Measurements from ENCODE around the gene SPATS2L.

The SPATS2L gene

DNA sequence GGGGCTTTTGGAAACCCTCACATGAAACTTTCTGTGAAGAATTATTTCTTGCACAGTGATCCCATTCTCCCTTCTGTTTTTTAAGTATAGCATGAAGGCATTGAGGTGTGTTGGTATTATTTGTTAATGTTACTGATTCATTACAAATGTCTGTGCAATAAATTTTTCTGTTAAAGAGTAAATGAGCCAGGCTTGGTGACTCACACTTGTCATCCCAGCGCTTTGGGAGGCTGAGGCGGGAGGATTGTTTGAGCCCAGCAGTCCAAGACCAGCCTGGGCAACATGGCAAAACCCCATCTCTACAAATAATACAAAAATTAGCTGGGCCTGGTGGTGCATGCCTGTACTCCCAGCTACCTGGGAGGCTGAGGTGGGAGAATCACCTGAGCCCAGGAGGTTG, 115.6 kb downstream of the SPATS2L start:
- Histone ChIP-seq H3K27me3 (ENCODE audit: insufficient read depth, low read depth, severe bottlenecking) (no peaks in the 10 kb centered on the region), H3K9me3 (ENCODE audit: severe bottlenecking) (no peaks in the 10 kb centered on the region), H3K4me3 (ENCODE audit: low read depth, low read length) (no peak overlapping the region), H3K36me3 (peaks cover 22% of the 10 kb centered on the region), H3K27ac (no peak overlapping the region)
- no peak for DNase-seq
- TF ChIP-seq, protein P1, sequence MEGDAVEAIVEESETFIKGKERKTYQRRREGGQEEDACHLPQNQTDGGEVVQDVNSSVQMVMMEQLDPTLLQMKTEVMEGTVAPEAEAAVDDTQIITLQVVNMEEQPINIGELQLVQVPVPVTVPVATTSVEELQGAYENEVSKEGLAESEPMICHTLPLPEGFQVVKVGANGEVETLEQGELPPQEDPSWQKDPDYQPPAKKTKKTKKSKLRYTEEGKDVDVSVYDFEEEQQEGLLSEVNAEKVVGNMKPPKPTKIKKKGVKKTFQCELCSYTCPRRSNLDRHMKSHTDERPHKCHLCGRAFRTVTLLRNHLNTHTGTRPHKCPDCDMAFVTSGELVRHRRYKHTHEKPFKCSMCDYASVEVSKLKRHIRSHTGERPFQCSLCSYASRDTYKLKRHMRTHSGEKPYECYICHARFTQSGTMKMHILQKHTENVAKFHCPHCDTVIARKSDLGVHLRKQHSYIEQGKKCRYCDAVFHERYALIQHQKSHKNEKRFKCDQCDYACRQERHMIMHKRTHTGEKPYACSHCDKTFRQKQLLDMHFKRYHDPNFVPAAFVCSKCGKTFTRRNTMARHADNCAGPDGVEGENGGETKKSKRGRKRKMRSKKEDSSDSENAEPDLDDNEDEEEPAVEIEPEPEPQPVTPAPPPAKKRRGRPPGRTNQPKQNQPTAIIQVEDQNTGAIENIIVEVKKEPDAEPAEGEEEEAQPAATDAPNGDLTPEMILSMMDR (IDR thresholded peaks at IDR 0.05; ENCODE audit: low read depth, low read length): no peak

DNA sequence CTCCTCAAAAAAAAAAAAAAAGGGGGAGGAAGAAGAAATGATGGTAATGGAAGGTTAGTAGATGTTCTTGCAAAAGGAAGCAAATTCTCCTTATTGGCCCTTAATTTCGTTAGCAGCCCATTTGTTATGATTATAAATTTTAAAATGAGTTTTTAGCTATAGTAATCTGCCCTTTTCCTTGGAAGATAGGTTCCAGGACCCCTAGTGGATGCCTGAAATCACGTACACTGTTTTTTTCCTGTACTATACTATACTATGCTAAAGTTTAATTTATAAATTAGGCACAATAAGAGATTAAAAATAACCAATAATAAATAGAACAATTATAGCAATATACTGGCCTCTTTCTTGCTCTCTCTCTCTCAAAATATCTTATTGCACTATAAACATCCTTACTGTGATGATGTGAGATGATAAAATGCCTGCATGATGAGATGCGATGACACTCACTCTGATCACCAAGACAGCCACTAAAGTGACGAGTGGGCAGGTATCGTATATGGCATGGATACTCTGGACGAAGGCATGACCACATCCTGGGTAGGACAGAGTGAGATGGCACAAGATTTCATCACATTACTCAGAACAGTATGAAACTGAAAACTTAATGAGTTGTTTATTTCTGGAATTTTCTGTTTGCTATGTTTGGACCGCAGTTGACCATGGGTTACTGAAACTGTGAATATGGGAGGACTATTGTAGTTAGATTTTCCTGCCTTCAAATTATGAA, 116.2 kb downstream of the SPATS2L start:
- H3K27me3 ChIP-seq (ENCODE audit: insufficient read depth, low read depth, severe bottlenecking): no peaks in the 10 kb centered on the region
- no peak for DNase-seq
- peaks cover 22% of the 10 kb centered on the region for H3K36me3 ChIP-seq
- no peak overlapping the region for H3K4me3 ChIP-seq (ENCODE audit: low read depth, low read length)
- TF ChIP-seq, protein P1 (IDR thresholded peaks at IDR 0.05; ENCODE audit: low read depth, low read length): no peak
- no peaks in the 10 kb centered on the region for H3K9me3 ChIP-seq (ENCODE audit: severe bottlenecking)
- H3K27ac ChIP-seq: no peak overlapping the region

GRCh38 chr2:200423541-200423940, 117.0 kb downstream of the SPATS2L start:
- no peak overlapping the region for H3K27ac ChIP-seq
- no peak overlapping the region for H3K4me3 ChIP-seq (ENCODE audit: low read depth, low read length)
- H3K36me3 ChIP-seq: peaks cover 22% of the 10 kb centered on the region
- DNase-seq: no peak
- no peaks in the 10 kb centered on the region for H3K9me3 ChIP-seq (ENCODE audit: severe bottlenecking)
- no peaks in the 10 kb centered on the region for H3K27me3 ChIP-seq (ENCODE audit: insufficient read depth, low read depth, severe bottlenecking)
- TF ChIP-seq, protein P1 (IDR thresholded peaks at IDR 0.05; ENCODE audit: low read depth, low read length): no peak

GRCh38 chr2:200425026-200425821, 118.7 kb downstream of the SPATS2L start:
- H3K27me3 ChIP-seq (ENCODE audit: insufficient read depth, low read depth, severe bottlenecking): no peaks in the 10 kb centered on the region
- no peak for DNase-seq
- H3K4me3 ChIP-seq (ENCODE audit: low read depth, low read length): no peak overlapping the region
- peaks cover 15% of the 10 kb centered on the region; the same call in 1 of the 2 replicates for H3K36me3 ChIP-seq
- no peaks in the 10 kb centered on the region for H3K9me3 ChIP-seq (ENCODE audit: severe bottlenecking)
- no peak overlapping the region for H3K27ac ChIP-seq
- TF ChIP-seq, protein P1 (IDR thresholded peaks at IDR 0.05; ENCODE audit: low read depth, low read length): no peak

GRCh38 chr2:200426754-200427153, 120.3 kb downstream of the SPATS2L start:
- peaks cover 2% of the 10 kb centered on the region; the same call in 1 of the 2 replicates for H3K36me3 ChIP-seq
- TF ChIP-seq, protein P1 (IDR thresholded peaks at IDR 0.05; ENCODE audit: low read depth, low read length): no peak
- H3K9me3 ChIP-seq (ENCODE audit: severe bottlenecking): no peaks in the 10 kb centered on the region
- no peak for DNase-seq
- H3K27ac ChIP-seq: no peak overlapping the region
- no peaks in the 10 kb centered on the region for H3K27me3 ChIP-seq (ENCODE audit: insufficient read depth, low read depth, severe bottlenecking)
- H3K4me3 ChIP-seq (ENCODE audit: low read depth, low read length): no peak overlapping the region

Measured in WERI-Rb-1 (cell line).